KMS-11 (cell line): ENCODE results near the gene ARPC1A.
"Not testable (repeated sequence)": the region's sequence is repeated elsewhere in the genome, so short reads cannot be mapped to it uniquely, and the experiment has no call there.

Experiments
- H2AFZ ChIP-seq: fragments of 200-600 bp; sonication (generic); 2 replicates; pipeline ENCODE4 v1.6.1; 2016; ENCODE audit warnings: antibody characterized with exemption, mixed run types, low read depth
- H3K27ac ChIP-seq: fragments of 200-600 bp; sonication (generic); 2 replicates; pipeline ENCODE4 v1.6.1; 2016; ENCODE audit warnings: mild to moderate bottlenecking, mixed run types
- H3K27me3 ChIP-seq: fragments of 200-600 bp; sonication (generic); 2 replicates; pipeline ENCODE4 v1.6.1; 2017; ENCODE audit warnings: mild to moderate bottlenecking, low read depth, mixed run types, moderate library complexity; ENCODE audit not compliant: insufficient read depth
- H3K36me3 ChIP-seq: fragments of 200-600 bp; sonication (generic); 2 replicates; pipeline ENCODE4 v1.6.1; 2017; ENCODE audit warnings: mild to moderate bottlenecking, mixed run types; ENCODE audit not compliant: insufficient read depth
- H3K4me1 ChIP-seq: fragments of 200-600 bp; sonication (generic); 2 replicates; pipeline ENCODE4 v1.6.1; 2016; ENCODE audit warnings: mild to moderate bottlenecking, low read depth, mixed run types; ENCODE audit not compliant: poor library complexity, severe bottlenecking
- H3K4me2 ChIP-seq: fragments of 200-600 bp; sonication (generic); 2 replicates; pipeline ENCODE4 v1.7.0; 2016; ENCODE audit warnings: mild to moderate bottlenecking, mixed run types
- H3K4me3 ChIP-seq: fragments of 200-600 bp; sonication (generic); IDR thresholded peaks from 2 replicates; pipeline ENCODE4 v1.6.1; 2017; ENCODE audit warnings: low read depth, low read length, mixed read lengths; ENCODE audit not compliant: insufficient read depth
- H3K79me2 ChIP-seq: fragments of 200-600 bp; sonication (generic); 2 replicates; pipeline ENCODE4 v1.6.1; 2016; ENCODE audit warnings: low read depth, mixed run types; ENCODE audit not compliant: insufficient read depth
- H3K9ac ChIP-seq: fragments of 200-600 bp; sonication (generic); 2 replicates; pipeline ENCODE4 v1.6.1; 2016; ENCODE audit warnings: mild to moderate bottlenecking, mixed run types
- H4K20me1 ChIP-seq: fragments of 200-600 bp; sonication (generic); 2 replicates; pipeline ENCODE4 v1.6.1; 2016; ENCODE audit warnings: mild to moderate bottlenecking, mixed run types; ENCODE audit not compliant: insufficient read depth
- CTCF ChIP-seq: fragments of 200-600 bp; sonication (generic); conservative IDR thresholded peaks from 2 replicates; pipeline ENCODE4 v1.6.1; 2017; ENCODE audit warnings: low read depth, mild to moderate bottlenecking, antibody characterized with exemption, low read length, moderate library complexity, mixed read lengths

ARPC1A gene

GRCh38 chr7:99324559-99324958, 1.1 kb upstream of the ARPC1A start:
- no peaks in the 10 kb centered on the region for H3K36me3 ChIP-seq
- H4K20me1 ChIP-seq: no peaks in the 10 kb centered on the region
- no peak overlapping the region for H3K4me3 ChIP-seq
- peaks cover 48% of the 10 kb centered on the region for H3K79me2 ChIP-seq
- no peak overlapping the region for H2AFZ ChIP-seq
- H3K4me1 ChIP-seq: peaks cover 29% of the 10 kb centered on the region
- H3K27ac ChIP-seq: no peak overlapping the region
- no peak for TF ChIP-seq CTCF
- peak overlapping the region; percentile 87 for H3K4me2 ChIP-seq
- no peak overlapping the region for H3K9ac ChIP-seq
- H3K27me3 ChIP-seq: no peaks in the 10 kb centered on the region

- peaks cover 34% of the 10 kb centered on the region for H3K4me1 ChIP-seq
- H3K4me3 ChIP-seq: no peak overlapping the region
- no peaks in the 10 kb centered on the region for H4K20me1 ChIP-seq
- H3K9ac ChIP-seq: peak overlapping the region; percentile 77
- peaks cover 53% of the 10 kb centered on the region for H3K79me2 ChIP-seq
- H3K36me3 ChIP-seq: no peaks in the 10 kb centered on the region
- H3K27me3 ChIP-seq: no peaks in the 10 kb centered on the region
- H2AFZ ChIP-seq: peak overlapping the region; percentile 90
- peak overlapping the region; percentile 87 for H3K4me2 ChIP-seq
- H3K27ac ChIP-seq: peak overlapping the region; percentile 40; the same call in 1 of the 2 replicates
- TF ChIP-seq CTCF: no peak
These were observed 651 bp upstream of the ARPC1A start for GRCh38 chr7:99325001-99325493.

GRCh38 chr7:99326408-99326782, 697 bp downstream of the ARPC1A start:
- peaks cover 44% of the 10 kb centered on the region for H3K4me1 ChIP-seq

GRCh38 chr7:99330314-99330961, 4.7 kb downstream of the ARPC1A start:
- H3K79me2 ChIP-seq: peaks cover 81% of the 10 kb centered on the region
- not testable (repeated sequence) for H3K27me3 ChIP-seq, H2AFZ ChIP-seq, H3K9ac ChIP-seq, H3K4me3 ChIP-seq, H4K20me1 ChIP-seq
- peaks cover 11% of the 10 kb centered on the region; the same call in 1 of the 2 replicates for H3K36me3 ChIP-seq
- H3K27ac ChIP-seq: peak overlapping the region; percentile 33; the same call in 1 of the 2 replicates
- peak overlapping the region; percentile 33 for H3K4me2 ChIP-seq
- H3K4me1 ChIP-seq: peaks cover 44% of the 10 kb centered on the region

More at GRCh38 chr7:99326408-99326782, 697 bp downstream of the ARPC1A start:
- no peak overlapping the region for H3K4me3 ChIP-seq
- peak overlapping the region; percentile 77; the same call in 1 of the 2 replicates for H3K9ac ChIP-seq
- H3K4me2 ChIP-seq: peak overlapping the region; percentile 87
- H2AFZ ChIP-seq: peak overlapping the region; percentile 90; the same call in 1 of the 2 replicates
- H4K20me1 ChIP-seq: no peaks in the 10 kb centered on the region
- no peaks in the 10 kb centered on the region for H3K36me3 ChIP-seq
- no peaks in the 10 kb centered on the region for H3K27me3 ChIP-seq
- H3K27ac ChIP-seq: no peak overlapping the region; the same call in 1 of the 2 replicates
- H3K79me2 ChIP-seq: peaks cover 67% of the 10 kb centered on the region
- no peak for TF ChIP-seq CTCF

DNA sequence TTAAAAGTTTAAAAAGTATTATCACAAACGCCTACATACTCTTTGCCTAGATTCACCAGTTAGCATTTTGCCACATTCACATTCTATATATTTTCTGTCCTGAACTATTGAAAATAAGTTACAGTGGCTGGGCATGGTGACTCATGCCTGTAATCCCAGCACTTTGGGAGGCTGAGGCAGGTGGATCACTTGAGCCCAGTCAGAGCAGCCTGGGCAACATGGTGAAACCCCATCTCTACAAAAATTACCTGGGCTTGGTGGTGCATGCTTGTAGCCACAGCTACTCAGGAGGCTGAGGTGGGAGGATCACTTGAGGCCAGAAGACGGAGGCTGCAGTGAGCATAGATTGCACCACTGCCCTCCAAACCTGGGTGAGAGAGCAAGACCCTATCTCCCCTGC, 5.3 kb downstream of the ARPC1A start:
- H3K4me3 ChIP-seq: no peak overlapping the region
- H4K20me1 ChIP-seq: no peaks in the 10 kb centered on the region
- H3K36me3 ChIP-seq: peaks cover 12% of the 10 kb centered on the region; the same call in 1 of the 2 replicates
- H3K4me2 ChIP-seq: 0 out of 2 replicates have a peak overlapping the region, but pooled peaks have one; percentile 29
- no peak overlapping the region for H2AFZ ChIP-seq
- H3K4me1 ChIP-seq: peaks cover 44% of the 10 kb centered on the region
- H3K9ac ChIP-seq: no peak overlapping the region
- TF ChIP-seq CTCF: no peak
- peaks cover 78% of the 10 kb centered on the region for H3K79me2 ChIP-seq
- no peaks in the 10 kb centered on the region for H3K27me3 ChIP-seq
- H3K27ac ChIP-seq: peak overlapping the region; percentile 33; the same call in 1 of the 2 replicates
